HG02623 (cell line): ENCODE results near the gene CHRNA3.
"Not testable (repeated sequence)": the region's sequence is repeated elsewhere in the genome, so short reads cannot be mapped to it uniquely, and the experiment has no call there.

Experiments used
- ATAC-seq: cut with Tn5 transposase; IDR thresholded peaks from one replicate; pipeline ENCODE4 v1.9.1; 2021; ENCODE audit warnings: moderate library complexity; ENCODE audit not compliant: unreplicated experiment

Gene CHRNA3

GRCh38 chr15:78563092-78563491 is 57.7 kb downstream of the CHRNA3 start:
- no peak for ATAC-seq

- ATAC-seq = no peak
Observed at GRCh38 chr15:78561490-78561889, 59.3 kb downstream of the CHRNA3 start.

- not testable (repeated sequence) for ATAC-seq
Observed at GRCh38 chr15:78560201-78560600, 60.6 kb downstream of the CHRNA3 start.

GRCh38 chr15:78552597-78552996 is 68.2 kb downstream of the CHRNA3 start:
- no peak for ATAC-seq

- ATAC-seq = no peak
Observed at GRCh38 chr15:78551902-78552301, 68.9 kb downstream of the CHRNA3 start.

GRCh38 chr15:78550815-78551214 is 70.0 kb downstream of the CHRNA3 start:
- ATAC-seq = no peak

GRCh38 chr15:78550194-78550593 is 70.6 kb downstream of the CHRNA3 start:
- ATAC-seq = no peak
